ENCODE measurements around the gene TTLL6.

DNA sequence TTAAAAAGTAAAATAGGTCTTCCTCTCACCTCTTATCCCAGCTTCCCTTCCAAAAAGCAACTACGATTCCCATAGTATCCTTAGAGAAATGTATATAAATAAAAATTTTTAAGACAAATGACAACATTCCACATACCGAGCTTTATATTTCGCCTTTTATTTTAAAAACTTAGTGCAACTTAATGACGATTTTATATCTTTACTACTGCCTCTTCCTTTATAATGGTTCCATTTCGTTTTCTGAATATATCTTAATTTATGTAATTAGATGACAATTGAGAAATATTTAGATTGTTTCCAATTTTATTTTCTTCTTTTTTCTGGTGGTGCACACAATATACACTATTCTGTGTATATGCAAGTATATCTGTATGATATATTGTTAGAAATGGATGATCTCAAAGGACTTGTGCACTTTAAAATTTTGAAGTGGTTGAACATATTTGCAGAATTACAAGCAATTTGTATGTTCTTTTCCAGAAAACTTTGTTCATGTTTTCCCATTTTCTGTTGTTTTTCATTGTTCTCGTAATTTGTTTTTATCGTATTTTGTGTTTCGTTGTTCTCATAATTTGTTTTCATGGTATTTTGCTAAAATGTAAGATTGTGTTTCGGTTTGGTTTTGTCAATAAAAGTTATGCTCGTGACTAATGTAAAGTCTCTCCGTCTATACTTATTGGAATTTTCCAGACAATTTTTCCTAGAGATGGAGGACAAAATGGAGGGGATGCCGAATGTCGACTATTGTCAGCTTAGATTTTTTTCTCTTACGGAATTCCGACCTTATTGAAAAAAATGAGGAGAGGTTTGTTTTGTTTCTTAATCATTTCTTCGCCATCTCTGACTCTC is 68.1 kb downstream of the TTLL6 start:
- TF ChIP-seq, protein P1, sequence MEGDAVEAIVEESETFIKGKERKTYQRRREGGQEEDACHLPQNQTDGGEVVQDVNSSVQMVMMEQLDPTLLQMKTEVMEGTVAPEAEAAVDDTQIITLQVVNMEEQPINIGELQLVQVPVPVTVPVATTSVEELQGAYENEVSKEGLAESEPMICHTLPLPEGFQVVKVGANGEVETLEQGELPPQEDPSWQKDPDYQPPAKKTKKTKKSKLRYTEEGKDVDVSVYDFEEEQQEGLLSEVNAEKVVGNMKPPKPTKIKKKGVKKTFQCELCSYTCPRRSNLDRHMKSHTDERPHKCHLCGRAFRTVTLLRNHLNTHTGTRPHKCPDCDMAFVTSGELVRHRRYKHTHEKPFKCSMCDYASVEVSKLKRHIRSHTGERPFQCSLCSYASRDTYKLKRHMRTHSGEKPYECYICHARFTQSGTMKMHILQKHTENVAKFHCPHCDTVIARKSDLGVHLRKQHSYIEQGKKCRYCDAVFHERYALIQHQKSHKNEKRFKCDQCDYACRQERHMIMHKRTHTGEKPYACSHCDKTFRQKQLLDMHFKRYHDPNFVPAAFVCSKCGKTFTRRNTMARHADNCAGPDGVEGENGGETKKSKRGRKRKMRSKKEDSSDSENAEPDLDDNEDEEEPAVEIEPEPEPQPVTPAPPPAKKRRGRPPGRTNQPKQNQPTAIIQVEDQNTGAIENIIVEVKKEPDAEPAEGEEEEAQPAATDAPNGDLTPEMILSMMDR (IDR thresholded peaks at IDR 0.05) = no peak
- no peak for TF ChIP-seq POLR2A (IDR thresholded peaks at IDR 0.05)
